ENCODE data around the gene UBR1. TPM values are rescaled to one million over a fixed set of nuclear protein-coding genes. Genes with fewer than 3 reads are reported as not detected.

UBR1 gene
- total RNA-seq, 1 experiment from 2014 or later, result 18.9 TPM

GRCh38 chr15:43118829-43119228 lies 13.0 kb upstream of the UBR1 start:
- ChIA-PET CTCF (no interaction called here), POLR2A (no interaction called here)
- H3K36me3 Mint-ChIP-seq, result no peaks in the 10 kb centered on the region
- no peaks in the 10 kb centered on the region for H3K9me3 Mint-ChIP-seq
- DNase-seq (ENCODE audit: low spot score), result no peak
- TF ChIP-seq, protein P1, sequence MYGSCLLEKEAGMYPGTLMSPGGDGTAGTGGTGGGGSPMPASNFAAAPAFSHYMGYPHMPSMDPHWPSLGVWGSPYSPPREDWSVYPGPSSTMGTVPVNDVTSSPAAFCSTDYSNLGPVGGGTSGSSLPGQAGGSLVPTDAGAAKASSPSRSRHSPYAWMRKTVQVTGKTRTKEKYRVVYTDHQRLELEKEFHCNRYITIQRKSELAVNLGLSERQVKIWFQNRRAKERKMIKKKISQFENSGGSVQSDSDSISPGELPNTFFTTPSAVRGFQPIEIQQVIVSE (CRISPR knock-in tag; IDR thresholded peaks at IDR 0.05; ENCODE audit: borderline replicate concordance), result no peak
- H3K4me3 Mint-ChIP-seq, result no peak overlapping the region
- peaks cover 8% of the 10 kb centered on the region for H3K4me1 Mint-ChIP-seq
- no peak overlapping the region for H3K27ac Mint-ChIP-seq
- peaks cover 68% of the 10 kb centered on the region for H3K27me3 Mint-ChIP-seq (ENCODE audit: low read depth)
- ATAC-seq, result no peak

- CTCF ChIA-PET, result no interaction called here
- no peak for ATAC-seq
Observed at GRCh38 chr15:43118286-43118685, 12.4 kb upstream of the UBR1 start.

More at GRCh38 chr15:43118286-43118685, 12.4 kb upstream of the UBR1 start:
- H3K27ac Mint-ChIP-seq, result no peak overlapping the region
- TF ChIP-seq NFYB (CRISPR knock-in tag; conservative IDR thresholded peaks at IDR 0.05; ENCODE audit: low read depth), result no peak
- no peak for TF ChIP-seq TEAD4 (CRISPR knock-in tag; IDR thresholded peaks at IDR 0.05)
- TF ChIP-seq, protein P2, sequence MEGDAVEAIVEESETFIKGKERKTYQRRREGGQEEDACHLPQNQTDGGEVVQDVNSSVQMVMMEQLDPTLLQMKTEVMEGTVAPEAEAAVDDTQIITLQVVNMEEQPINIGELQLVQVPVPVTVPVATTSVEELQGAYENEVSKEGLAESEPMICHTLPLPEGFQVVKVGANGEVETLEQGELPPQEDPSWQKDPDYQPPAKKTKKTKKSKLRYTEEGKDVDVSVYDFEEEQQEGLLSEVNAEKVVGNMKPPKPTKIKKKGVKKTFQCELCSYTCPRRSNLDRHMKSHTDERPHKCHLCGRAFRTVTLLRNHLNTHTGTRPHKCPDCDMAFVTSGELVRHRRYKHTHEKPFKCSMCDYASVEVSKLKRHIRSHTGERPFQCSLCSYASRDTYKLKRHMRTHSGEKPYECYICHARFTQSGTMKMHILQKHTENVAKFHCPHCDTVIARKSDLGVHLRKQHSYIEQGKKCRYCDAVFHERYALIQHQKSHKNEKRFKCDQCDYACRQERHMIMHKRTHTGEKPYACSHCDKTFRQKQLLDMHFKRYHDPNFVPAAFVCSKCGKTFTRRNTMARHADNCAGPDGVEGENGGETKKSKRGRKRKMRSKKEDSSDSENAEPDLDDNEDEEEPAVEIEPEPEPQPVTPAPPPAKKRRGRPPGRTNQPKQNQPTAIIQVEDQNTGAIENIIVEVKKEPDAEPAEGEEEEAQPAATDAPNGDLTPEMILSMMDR (IDR thresholded peaks at IDR 0.05), result no peak
- TF ChIP-seq EMX1 (CRISPR knock-in tag; IDR thresholded peaks at IDR 0.05), result no peak
- no peak for TF ChIP-seq ZMAT4 (CRISPR knock-in tag; IDR thresholded peaks at IDR 0.05)
- no peak for TF ChIP-seq ZNF671 (CRISPR knock-in tag; IDR thresholded peaks at IDR 0.05)
- no peak for TF ChIP-seq ZNF121 (CRISPR knock-in tag; IDR thresholded peaks at IDR 0.05)
- TF ChIP-seq TEAD1 (CRISPR knock-in tag; IDR thresholded peaks at IDR 0.05), result no peak
- TF ChIP-seq ATF1 (CRISPR knock-in tag; IDR thresholded peaks at IDR 0.05), result no peak
- TF ChIP-seq, protein P3, sequence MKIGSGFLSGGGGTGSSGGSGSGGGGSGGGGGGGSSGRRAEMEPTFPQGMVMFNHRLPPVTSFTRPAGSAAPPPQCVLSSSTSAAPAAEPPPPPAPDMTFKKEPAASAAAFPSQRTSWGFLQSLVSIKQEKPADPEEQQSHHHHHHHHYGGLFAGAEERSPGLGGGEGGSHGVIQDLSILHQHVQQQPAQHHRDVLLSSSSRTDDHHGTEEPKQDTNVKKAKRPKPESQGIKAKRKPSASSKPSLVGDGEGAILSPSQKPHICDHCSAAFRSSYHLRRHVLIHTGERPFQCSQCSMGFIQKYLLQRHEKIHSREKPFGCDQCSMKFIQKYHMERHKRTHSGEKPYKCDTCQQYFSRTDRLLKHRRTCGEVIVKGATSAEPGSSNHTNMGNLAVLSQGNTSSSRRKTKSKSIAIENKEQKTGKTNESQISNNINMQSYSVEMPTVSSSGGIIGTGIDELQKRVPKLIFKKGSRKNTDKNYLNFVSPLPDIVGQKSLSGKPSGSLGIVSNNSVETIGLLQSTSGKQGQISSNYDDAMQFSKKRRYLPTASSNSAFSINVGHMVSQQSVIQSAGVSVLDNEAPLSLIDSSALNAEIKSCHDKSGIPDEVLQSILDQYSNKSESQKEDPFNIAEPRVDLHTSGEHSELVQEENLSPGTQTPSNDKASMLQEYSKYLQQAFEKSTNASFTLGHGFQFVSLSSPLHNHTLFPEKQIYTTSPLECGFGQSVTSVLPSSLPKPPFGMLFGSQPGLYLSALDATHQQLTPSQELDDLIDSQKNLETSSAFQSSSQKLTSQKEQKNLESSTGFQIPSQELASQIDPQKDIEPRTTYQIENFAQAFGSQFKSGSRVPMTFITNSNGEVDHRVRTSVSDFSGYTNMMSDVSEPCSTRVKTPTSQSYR (CRISPR knock-in tag; IDR thresholded peaks at IDR 0.05), result no peak
- no peak for TF ChIP-seq ZNF317 (CRISPR knock-in tag; IDR thresholded peaks at IDR 0.05; ENCODE audit: borderline replicate concordance, low read depth)
- TF ChIP-seq, protein P4, sequence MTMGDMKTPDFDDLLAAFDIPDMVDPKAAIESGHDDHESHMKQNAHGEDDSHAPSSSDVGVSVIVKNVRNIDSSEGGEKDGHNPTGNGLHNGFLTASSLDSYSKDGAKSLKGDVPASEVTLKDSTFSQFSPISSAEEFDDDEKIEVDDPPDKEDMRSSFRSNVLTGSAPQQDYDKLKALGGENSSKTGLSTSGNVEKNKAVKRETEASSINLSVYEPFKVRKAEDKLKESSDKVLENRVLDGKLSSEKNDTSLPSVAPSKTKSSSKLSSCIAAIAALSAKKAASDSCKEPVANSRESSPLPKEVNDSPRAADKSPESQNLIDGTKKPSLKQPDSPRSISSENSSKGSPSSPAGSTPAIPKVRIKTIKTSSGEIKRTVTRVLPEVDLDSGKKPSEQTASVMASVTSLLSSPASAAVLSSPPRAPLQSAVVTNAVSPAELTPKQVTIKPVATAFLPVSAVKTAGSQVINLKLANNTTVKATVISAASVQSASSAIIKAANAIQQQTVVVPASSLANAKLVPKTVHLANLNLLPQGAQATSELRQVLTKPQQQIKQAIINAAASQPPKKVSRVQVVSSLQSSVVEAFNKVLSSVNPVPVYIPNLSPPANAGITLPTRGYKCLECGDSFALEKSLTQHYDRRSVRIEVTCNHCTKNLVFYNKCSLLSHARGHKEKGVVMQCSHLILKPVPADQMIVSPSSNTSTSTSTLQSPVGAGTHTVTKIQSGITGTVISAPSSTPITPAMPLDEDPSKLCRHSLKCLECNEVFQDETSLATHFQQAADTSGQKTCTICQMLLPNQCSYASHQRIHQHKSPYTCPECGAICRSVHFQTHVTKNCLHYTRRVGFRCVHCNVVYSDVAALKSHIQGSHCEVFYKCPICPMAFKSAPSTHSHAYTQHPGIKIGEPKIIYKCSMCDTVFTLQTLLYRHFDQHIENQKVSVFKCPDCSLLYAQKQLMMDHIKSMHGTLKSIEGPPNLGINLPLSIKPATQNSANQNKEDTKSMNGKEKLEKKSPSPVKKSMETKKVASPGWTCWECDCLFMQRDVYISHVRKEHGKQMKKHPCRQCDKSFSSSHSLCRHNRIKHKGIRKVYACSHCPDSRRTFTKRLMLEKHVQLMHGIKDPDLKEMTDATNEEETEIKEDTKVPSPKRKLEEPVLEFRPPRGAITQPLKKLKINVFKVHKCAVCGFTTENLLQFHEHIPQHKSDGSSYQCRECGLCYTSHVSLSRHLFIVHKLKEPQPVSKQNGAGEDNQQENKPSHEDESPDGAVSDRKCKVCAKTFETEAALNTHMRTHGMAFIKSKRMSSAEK (CRISPR knock-in tag; IDR thresholded peaks at IDR 0.05; ENCODE audit: borderline replicate concordance), result no peak
- no peak for TF ChIP-seq MYBL2 (CRISPR knock-in tag; IDR thresholded peaks at IDR 0.05)
- POLR2A ChIA-PET, result no interaction called here
- peaks cover 65% of the 10 kb centered on the region for H3K27me3 Mint-ChIP-seq (ENCODE audit: low read depth)
- H3K4me3 Mint-ChIP-seq, result no peak overlapping the region
- H3K4me1 Mint-ChIP-seq, result peaks cover 5% of the 10 kb centered on the region
- no peak for DNase-seq (ENCODE audit: low spot score)
- H3K9me3 Mint-ChIP-seq, result no peaks in the 10 kb centered on the region
- H3K36me3 Mint-ChIP-seq, result no peaks in the 10 kb centered on the region
